Calu3 (cell line): ENCODE results near the gene MAEA. TPM values are rescaled to one million over a fixed set of nuclear protein-coding genes. Genes with fewer than 3 reads are reported as not detected.

ENCODE experiments used
- Bru-seq: library from RNA; stranded (reverse); fragments of 400-500 nt; gene quantifications from one replicate; lab custom pipeline; 2021; lab: Mats Ljungman, UMichigan
- BruChase-seq, 2 experiments: library from RNA; stranded (reverse); fragments of 400-500 nt; gene quantifications; one replicate each; lab custom pipeline; 2021; lab: Mats Ljungman, UMichigan
- BruUV-seq: library from RNA; stranded (reverse); fragments of 400-500 nt; replicated peaks from 2 replicates; lab custom pipeline; 2021; lab: Mats Ljungman, UMichigan
- CTCF ChIA-PET: fragments of 300-600 bp; sonication (Branson Sonifier 250); formaldehyde crosslinking; loops from one replicate; lab custom pipeline; 2022; ENCODE audit warnings: antibody characterized with exemption; lab: Charles Lee
- DNase-seq: peaks from one replicate; pipeline ENCODE4 v3.0.0; 2022
- H3K27ac Mint-ChIP-seq: one replicate; pipeline ENCODE4 v1.8.0; 2022; ENCODE audit warnings: mixed read lengths; ENCODE audit not compliant: unreplicated experiment
- H3K27me3 Mint-ChIP-seq: one replicate; pipeline ENCODE4 v1.8.0; 2022; ENCODE audit warnings: mixed read lengths; ENCODE audit not compliant: unreplicated experiment
- H3K36me3 Mint-ChIP-seq: one replicate; pipeline ENCODE4 v1.8.0; 2022; ENCODE audit warnings: mild to moderate bottlenecking, moderate library complexity, mixed read lengths; ENCODE audit not compliant: insufficient read depth, unreplicated experiment
- H3K4me1 Mint-ChIP-seq: one replicate; pipeline ENCODE4 v1.8.0; 2022; ENCODE audit warnings: mild to moderate bottlenecking, low read depth, mixed read lengths; ENCODE audit not compliant: unreplicated experiment
- H3K4me3 Mint-ChIP-seq: one replicate; pipeline ENCODE4 v1.8.0; 2022; ENCODE audit warnings: mild to moderate bottlenecking, low read depth, moderate library complexity, mixed read lengths; ENCODE audit not compliant: unreplicated experiment
- H3K9me3 Mint-ChIP-seq: one replicate; pipeline ENCODE4 v1.8.0; 2022; ENCODE audit warnings: low read depth, mixed read lengths; ENCODE audit not compliant: unreplicated experiment
- CTCF ChIP-seq: fragments of 200-600 bp; IDR thresholded peaks from one replicate; pipeline ENCODE4 v1.8.0; 2022; ENCODE audit warnings: antibody characterized with exemption; ENCODE audit not compliant: unreplicated experiment
- intact Hi-C: fragments of 100-400 bp; cut with micrococcal nuclease; formaldehyde crosslinking; loops from one replicate; pipeline ENCODE4 v1.10.0; 2022; ENCODE audit not compliant: unreplicated experiment
- long read RNA-seq: library from polyadenylated mRNA; stranded (forward); transcript quantifications from one replicate; pipeline ENCODE4 v2.0.0, GENCODE V29; 2022
- total RNA-seq: library from RNA; stranded (reverse); gene quantifications from 2 replicates; pipeline ENCODE4 v1.2.3, GENCODE V29; 2022

Gene MAEA
- 59.0 and 59.6 TPM in 2 replicates for total RNA-seq
- Bru-seq, nascent RNA: percentile 66 among the genes with signal in this experiment
- percentile 68 among the genes with signal in this experiment for BruChase-seq, experiment 1, labeled RNA remaining after a 6-hour chase
- BruChase-seq, experiment 2, labeled RNA remaining after a 2-hour chase: percentile 70 among the genes with signal in this experiment
- long read RNA-seq, transcript MAEA-202 (9 exons, 2,222 nt): major isoform, 102 of 119 reads
- long read RNA-seq, partial matches to known transcripts: 5 of 119 reads
- long read RNA-seq, other reads (novel, unspliced or antisense): 6 of 119 reads

GRCh38 chr4:1289207-1290164 lies at the start of gene MAEA:
Gene MAEA, plus strand, starts transcription at chr4:1289891. Its CDS starts 23 bp downstream, at chr4:1289914.
- Mint-ChIP-seq H3K36me3 (peaks cover 32% of the 10 kb centered on the region), H3K4me1 (peaks cover 13% of the 10 kb centered on the region), H3K9me3 (peaks cover 3% of the 10 kb centered on the region), H3K4me3 (peak within 1 kb of the TSS; percentile 88), H3K27ac (peak within 1 kb of the TSS; percentile 70), H3K27me3 (no peaks in the 10 kb centered on the region)
- BruUV-seq: TSS peak; percentile 95
- no peak for TF ChIP-seq CTCF
- CTCF ChIA-PET: interaction anchor here (0.9 kb wide), 1 partner anchor 21 kb away, joined by 3 read pairs; no protein-coding TSS in a partner anchor
- intact Hi-C loops: no loop called here
- DNase-seq: peak; percentile 95

GRCh38 chr4:1239950-1240307 lies 49.8 kb upstream of the MAEA start:
- Mint-ChIP-seq H3K4me1 (no peaks in the 10 kb centered on the region), H3K9me3 (no peaks in the 10 kb centered on the region), H3K4me3 (no peak overlapping the region), H3K27me3 (no peaks in the 10 kb centered on the region), H3K36me3 (peaks cover 36% of the 10 kb centered on the region), H3K27ac (no peak overlapping the region)
- CTCF ChIA-PET: no interaction called here
- DNase-seq: no peak
- intact Hi-C loops: no loop called here
- BruUV-seq: no TSS peak
- no peak for TF ChIP-seq CTCF

GRCh38 chr4:1240721-1241465 lies 48.8 kb upstream of the MAEA start:
- intact Hi-C loops: no loop called here
- CTCF ChIA-PET: no interaction called here
- H3K4me3 Mint-ChIP-seq: no peak overlapping the region
- H3K27ac Mint-ChIP-seq: no peak overlapping the region
- H3K4me1 Mint-ChIP-seq: peaks cover under 1% of the 10 kb centered on the region
- DNase-seq: no peak
- peaks cover 29% of the 10 kb centered on the region for H3K36me3 Mint-ChIP-seq
- H3K27me3 Mint-ChIP-seq: no peaks in the 10 kb centered on the region
- no peak for TF ChIP-seq CTCF
- BruUV-seq: no TSS peak
- no peaks in the 10 kb centered on the region for H3K9me3 Mint-ChIP-seq

GRCh38 chr4:1241466-1241935 lies 48.2 kb upstream of the MAEA start:
- Mint-ChIP-seq H3K9me3 (no peaks in the 10 kb centered on the region), H3K27ac (no peak overlapping the region), H3K27me3 (no peaks in the 10 kb centered on the region), H3K4me1 (peaks cover 7% of the 10 kb centered on the region), H3K36me3 (peaks cover 31% of the 10 kb centered on the region), H3K4me3 (no peak overlapping the region)
- intact Hi-C loops: no loop called here
- BruUV-seq: no TSS peak
- DNase-seq: no peak
- CTCF ChIA-PET: no interaction called here
- no peak for TF ChIP-seq CTCF
